Measurements from ENCODE around the gene KNOP1.

- TF ChIP-seq HHEX (CRISPR knock-in tag; IDR thresholded peaks at IDR 0.05) (no peak), RERE (CRISPR knock-in tag; IDR thresholded peaks at IDR 0.05; ENCODE audit: low read depth) (no peak), TSC22D2 (CRISPR knock-in tag; IDR thresholded peaks at IDR 0.05; ENCODE audit: borderline replicate concordance) (no peak), NRL (CRISPR knock-in tag; IDR thresholded peaks at IDR 0.05; ENCODE audit: borderline replicate concordance) (no peak), NFYC (CRISPR knock-in tag; IDR thresholded peaks at IDR 0.05) (no peak), ZNF17 (CRISPR knock-in tag; IDR thresholded peaks at IDR 0.05) (no peak), HNRNPLL (IDR thresholded peaks at IDR 0.05; ENCODE audit: low read depth, low read length, poor library complexity, severe bottlenecking) (no peak), RXRA (CRISPR knock-in tag; IDR thresholded peaks at IDR 0.05) (no peak), ZBTB7A (CRISPR knock-in tag; IDR thresholded peaks at IDR 0.05) (no peak), TAF1 (CRISPR knock-in tag; IDR thresholded peaks at IDR 0.05) (no peak), POLR2A (IDR thresholded peaks at IDR 0.05; ENCODE audit: insufficient read depth in 1 of 2, low read depth in 2 of 2, low read length in 2 of 2) (no peak), PITX1 (CRISPR knock-in tag; IDR thresholded peaks at IDR 0.05) (no peak)
These were observed 60.2 kb downstream of the KNOP1 start for GRCh38 chr16:19657831-19658230.

Measured in HepG2 (cell line).